ENCODE data around the gene ZNF764. TPM values are rescaled to one million over a fixed set of nuclear protein-coding genes. Genes with fewer than 3 reads are reported as not detected.

ZNF764 gene
- total and polyA plus RNA-seq, 9 of the 15 experiments (the other 6 are each of a cell fraction or from before 2014, with no cell fraction given): 0.69 to 10.1 (median 4.1) TPM

DNA sequence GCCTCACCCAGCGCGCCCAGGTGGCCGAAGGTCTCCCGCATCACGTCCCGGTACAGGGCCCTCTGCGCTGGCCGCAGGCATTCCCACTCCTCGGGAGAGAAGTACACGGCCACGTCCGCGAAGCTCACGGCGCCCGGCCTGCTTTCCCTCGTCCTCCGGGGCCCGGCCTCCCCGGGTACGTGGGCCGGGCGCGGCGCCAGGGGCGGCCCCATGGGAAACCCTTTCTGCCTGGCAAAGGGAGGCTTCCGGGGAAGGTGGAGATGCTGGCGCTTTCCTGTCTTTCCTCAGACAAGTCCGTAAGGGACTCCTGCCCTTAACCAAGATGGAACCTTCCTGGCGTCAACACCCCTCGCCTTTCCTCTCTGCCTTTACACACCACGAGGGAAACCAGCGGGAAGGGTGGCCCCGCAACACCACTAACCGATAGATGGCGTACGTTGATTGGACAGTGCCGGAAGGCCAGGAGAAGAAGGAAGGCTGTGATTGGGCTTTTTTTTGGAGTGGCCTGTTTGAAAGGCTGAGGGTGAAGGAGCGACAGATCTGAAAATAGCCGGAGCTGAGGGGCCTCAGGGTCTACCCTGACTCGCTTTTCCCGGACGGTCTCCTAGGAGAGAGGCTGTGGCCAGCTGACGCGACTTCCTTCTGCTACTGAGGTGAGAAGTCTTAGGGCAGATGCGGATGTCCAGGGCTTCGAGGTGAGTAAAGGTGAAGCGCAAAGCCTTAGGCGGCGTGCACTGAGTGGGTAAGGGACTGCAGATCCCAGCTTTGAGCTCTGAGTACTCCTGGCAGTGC, 27.4 kb upstream of the ZNF764 start, which contains the start of gene ZNF785 (continued):
- TF ChIP-seq, protein P1, sequence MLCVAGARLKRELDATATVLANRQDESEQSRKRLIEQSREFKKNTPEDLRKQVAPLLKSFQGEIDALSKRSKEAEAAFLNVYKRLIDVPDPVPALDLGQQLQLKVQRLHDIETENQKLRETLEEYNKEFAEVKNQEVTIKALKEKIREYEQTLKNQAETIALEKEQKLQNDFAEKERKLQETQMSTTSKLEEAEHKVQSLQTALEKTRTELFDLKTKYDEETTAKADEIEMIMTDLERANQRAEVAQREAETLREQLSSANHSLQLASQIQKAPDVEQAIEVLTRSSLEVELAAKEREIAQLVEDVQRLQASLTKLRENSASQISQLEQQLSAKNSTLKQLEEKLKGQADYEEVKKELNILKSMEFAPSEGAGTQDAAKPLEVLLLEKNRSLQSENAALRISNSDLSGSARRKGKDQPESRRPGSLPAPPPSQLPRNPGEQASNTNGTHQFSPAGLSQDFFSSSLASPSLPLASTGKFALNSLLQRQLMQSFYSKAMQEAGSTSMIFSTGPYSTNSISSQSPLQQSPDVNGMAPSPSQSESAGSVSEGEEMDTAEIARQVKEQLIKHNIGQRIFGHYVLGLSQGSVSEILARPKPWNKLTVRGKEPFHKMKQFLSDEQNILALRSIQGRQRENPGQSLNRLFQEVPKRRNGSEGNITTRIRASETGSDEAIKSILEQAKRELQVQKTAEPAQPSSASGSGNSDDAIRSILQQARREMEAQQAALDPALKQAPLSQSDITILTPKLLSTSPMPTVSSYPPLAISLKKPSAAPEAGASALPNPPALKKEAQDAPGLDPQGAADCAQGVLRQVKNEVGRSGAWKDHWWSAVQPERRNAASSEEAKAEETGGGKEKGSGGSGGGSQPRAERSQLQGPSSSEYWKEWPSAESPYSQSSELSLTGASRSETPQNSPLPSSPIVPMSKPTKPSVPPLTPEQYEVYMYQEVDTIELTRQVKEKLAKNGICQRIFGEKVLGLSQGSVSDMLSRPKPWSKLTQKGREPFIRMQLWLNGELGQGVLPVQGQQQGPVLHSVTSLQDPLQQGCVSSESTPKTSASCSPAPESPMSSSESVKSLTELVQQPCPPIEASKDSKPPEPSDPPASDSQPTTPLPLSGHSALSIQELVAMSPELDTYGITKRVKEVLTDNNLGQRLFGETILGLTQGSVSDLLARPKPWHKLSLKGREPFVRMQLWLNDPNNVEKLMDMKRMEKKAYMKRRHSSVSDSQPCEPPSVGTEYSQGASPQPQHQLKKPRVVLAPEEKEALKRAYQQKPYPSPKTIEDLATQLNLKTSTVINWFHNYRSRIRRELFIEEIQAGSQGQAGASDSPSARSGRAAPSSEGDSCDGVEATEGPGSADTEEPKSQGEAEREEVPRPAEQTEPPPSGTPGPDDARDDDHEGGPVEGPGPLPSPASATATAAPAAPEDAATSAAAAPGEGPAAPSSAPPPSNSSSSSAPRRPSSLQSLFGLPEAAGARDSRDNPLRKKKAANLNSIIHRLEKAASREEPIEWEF (CRISPR knock-in tag; IDR thresholded peaks at IDR 0.05): peak; percentile 58; the same call in 1 of the 2 replicates
- TF ChIP-seq, protein P2, sequence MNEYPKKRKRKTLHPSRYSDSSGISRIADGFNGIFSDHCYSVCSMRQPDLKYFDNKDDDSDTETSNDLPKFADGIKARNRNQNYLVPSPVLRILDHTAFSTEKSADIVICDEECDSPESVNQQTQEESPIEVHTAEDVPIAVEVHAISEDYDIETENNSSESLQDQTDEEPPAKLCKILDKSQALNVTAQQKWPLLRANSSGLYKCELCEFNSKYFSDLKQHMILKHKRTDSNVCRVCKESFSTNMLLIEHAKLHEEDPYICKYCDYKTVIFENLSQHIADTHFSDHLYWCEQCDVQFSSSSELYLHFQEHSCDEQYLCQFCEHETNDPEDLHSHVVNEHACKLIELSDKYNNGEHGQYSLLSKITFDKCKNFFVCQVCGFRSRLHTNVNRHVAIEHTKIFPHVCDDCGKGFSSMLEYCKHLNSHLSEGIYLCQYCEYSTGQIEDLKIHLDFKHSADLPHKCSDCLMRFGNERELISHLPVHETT (CRISPR knock-in tag; conservative IDR thresholded peaks at IDR 0.05 in 1 of 2, IDR thresholded peaks at IDR 0.05 in 1 of 2): peak in 1 of 2 experiments; percentile 80; a peak in 2 of 4 replicates
- TF ChIP-seq, protein P3, sequence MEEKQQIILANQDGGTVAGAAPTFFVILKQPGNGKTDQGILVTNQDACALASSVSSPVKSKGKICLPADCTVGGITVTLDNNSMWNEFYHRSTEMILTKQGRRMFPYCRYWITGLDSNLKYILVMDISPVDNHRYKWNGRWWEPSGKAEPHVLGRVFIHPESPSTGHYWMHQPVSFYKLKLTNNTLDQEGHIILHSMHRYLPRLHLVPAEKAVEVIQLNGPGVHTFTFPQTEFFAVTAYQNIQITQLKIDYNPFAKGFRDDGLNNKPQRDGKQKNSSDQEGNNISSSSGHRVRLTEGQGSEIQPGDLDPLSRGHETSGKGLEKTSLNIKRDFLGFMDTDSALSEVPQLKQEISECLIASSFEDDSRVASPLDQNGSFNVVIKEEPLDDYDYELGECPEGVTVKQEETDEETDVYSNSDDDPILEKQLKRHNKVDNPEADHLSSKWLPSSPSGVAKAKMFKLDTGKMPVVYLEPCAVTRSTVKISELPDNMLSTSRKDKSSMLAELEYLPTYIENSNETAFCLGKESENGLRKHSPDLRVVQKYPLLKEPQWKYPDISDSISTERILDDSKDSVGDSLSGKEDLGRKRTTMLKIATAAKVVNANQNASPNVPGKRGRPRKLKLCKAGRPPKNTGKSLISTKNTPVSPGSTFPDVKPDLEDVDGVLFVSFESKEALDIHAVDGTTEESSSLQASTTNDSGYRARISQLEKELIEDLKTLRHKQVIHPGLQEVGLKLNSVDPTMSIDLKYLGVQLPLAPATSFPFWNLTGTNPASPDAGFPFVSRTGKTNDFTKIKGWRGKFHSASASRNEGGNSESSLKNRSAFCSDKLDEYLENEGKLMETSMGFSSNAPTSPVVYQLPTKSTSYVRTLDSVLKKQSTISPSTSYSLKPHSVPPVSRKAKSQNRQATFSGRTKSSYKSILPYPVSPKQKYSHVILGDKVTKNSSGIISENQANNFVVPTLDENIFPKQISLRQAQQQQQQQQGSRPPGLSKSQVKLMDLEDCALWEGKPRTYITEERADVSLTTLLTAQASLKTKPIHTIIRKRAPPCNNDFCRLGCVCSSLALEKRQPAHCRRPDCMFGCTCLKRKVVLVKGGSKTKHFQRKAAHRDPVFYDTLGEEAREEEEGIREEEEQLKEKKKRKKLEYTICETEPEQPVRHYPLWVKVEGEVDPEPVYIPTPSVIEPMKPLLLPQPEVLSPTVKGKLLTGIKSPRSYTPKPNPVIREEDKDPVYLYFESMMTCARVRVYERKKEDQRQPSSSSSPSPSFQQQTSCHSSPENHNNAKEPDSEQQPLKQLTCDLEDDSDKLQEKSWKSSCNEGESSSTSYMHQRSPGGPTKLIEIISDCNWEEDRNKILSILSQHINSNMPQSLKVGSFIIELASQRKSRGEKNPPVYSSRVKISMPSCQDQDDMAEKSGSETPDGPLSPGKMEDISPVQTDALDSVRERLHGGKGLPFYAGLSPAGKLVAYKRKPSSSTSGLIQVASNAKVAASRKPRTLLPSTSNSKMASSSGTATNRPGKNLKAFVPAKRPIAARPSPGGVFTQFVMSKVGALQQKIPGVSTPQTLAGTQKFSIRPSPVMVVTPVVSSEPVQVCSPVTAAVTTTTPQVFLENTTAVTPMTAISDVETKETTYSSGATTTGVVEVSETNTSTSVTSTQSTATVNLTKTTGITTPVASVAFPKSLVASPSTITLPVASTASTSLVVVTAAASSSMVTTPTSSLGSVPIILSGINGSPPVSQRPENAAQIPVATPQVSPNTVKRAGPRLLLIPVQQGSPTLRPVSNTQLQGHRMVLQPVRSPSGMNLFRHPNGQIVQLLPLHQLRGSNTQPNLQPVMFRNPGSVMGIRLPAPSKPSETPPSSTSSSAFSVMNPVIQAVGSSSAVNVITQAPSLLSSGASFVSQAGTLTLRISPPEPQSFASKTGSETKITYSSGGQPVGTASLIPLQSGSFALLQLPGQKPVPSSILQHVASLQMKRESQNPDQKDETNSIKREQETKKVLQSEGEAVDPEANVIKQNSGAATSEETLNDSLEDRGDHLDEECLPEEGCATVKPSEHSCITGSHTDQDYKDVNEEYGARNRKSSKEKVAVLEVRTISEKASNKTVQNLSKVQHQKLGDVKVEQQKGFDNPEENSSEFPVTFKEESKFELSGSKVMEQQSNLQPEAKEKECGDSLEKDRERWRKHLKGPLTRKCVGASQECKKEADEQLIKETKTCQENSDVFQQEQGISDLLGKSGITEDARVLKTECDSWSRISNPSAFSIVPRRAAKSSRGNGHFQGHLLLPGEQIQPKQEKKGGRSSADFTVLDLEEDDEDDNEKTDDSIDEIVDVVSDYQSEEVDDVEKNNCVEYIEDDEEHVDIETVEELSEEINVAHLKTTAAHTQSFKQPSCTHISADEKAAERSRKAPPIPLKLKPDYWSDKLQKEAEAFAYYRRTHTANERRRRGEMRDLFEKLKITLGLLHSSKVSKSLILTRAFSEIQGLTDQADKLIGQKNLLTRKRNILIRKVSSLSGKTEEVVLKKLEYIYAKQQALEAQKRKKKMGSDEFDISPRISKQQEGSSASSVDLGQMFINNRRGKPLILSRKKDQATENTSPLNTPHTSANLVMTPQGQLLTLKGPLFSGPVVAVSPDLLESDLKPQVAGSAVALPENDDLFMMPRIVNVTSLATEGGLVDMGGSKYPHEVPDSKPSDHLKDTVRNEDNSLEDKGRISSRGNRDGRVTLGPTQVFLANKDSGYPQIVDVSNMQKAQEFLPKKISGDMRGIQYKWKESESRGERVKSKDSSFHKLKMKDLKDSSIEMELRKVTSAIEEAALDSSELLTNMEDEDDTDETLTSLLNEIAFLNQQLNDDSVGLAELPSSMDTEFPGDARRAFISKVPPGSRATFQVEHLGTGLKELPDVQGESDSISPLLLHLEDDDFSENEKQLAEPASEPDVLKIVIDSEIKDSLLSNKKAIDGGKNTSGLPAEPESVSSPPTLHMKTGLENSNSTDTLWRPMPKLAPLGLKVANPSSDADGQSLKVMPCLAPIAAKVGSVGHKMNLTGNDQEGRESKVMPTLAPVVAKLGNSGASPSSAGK (IDR thresholded peaks at IDR 0.05): peak; percentile 100
- TF ChIP-seq RBM22 (IDR thresholded peaks at IDR 0.05; ENCODE audit: low read depth, low read length, poor library complexity, severe bottlenecking): peak; percentile 80
- no peak for TF ChIP-seq ZNF830 (CRISPR knock-in tag; IDR thresholded peaks at IDR 0.05)
- TF ChIP-seq SREBF2 (CRISPR knock-in tag; IDR thresholded peaks at IDR 0.05): no peak
- 0 out of 2 replicates have a peak, but pooled peaks have one; percentile 14 for TF ChIP-seq ZNF324 (CRISPR knock-in tag; IDR thresholded peaks at IDR 0.05)

Measured in K562 (cell line).